Measurements from ENCODE around the gene RAB24.

GRCh38 chr5:177301503-177302165, 1.9 kb downstream of the RAB24 start:
- TF ChIP-seq, protein P1, sequence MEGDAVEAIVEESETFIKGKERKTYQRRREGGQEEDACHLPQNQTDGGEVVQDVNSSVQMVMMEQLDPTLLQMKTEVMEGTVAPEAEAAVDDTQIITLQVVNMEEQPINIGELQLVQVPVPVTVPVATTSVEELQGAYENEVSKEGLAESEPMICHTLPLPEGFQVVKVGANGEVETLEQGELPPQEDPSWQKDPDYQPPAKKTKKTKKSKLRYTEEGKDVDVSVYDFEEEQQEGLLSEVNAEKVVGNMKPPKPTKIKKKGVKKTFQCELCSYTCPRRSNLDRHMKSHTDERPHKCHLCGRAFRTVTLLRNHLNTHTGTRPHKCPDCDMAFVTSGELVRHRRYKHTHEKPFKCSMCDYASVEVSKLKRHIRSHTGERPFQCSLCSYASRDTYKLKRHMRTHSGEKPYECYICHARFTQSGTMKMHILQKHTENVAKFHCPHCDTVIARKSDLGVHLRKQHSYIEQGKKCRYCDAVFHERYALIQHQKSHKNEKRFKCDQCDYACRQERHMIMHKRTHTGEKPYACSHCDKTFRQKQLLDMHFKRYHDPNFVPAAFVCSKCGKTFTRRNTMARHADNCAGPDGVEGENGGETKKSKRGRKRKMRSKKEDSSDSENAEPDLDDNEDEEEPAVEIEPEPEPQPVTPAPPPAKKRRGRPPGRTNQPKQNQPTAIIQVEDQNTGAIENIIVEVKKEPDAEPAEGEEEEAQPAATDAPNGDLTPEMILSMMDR (conservative IDR thresholded peaks at IDR 0.05; ENCODE audit: low read depth in 2 of 2), result no peak
- TF ChIP-seq, protein P2, sequence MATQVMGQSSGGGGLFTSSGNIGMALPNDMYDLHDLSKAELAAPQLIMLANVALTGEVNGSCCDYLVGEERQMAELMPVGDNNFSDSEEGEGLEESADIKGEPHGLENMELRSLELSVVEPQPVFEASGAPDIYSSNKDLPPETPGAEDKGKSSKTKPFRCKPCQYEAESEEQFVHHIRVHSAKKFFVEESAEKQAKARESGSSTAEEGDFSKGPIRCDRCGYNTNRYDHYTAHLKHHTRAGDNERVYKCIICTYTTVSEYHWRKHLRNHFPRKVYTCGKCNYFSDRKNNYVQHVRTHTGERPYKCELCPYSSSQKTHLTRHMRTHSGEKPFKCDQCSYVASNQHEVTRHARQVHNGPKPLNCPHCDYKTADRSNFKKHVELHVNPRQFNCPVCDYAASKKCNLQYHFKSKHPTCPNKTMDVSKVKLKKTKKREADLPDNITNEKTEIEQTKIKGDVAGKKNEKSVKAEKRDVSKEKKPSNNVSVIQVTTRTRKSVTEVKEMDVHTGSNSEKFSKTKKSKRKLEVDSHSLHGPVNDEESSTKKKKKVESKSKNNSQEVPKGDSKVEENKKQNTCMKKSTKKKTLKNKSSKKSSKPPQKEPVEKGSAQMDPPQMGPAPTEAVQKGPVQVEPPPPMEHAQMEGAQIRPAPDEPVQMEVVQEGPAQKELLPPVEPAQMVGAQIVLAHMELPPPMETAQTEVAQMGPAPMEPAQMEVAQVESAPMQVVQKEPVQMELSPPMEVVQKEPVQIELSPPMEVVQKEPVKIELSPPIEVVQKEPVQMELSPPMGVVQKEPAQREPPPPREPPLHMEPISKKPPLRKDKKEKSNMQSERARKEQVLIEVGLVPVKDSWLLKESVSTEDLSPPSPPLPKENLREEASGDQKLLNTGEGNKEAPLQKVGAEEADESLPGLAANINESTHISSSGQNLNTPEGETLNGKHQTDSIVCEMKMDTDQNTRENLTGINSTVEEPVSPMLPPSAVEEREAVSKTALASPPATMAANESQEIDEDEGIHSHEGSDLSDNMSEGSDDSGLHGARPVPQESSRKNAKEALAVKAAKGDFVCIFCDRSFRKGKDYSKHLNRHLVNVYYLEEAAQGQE (IDR thresholded peaks at IDR 0.05; ENCODE audit: unreplicated experiment), result no peak
- TF ChIP-seq EZH2 (IDR thresholded peaks at IDR 0.05; ENCODE audit: low read depth, unreplicated experiment), result no peak
- no peak for TF ChIP-seq CREB1 (CRISPR knock-in tag; IDR thresholded peaks at IDR 0.05; ENCODE audit: low read depth)
- no peak for TF ChIP-seq ZNF331 (CRISPR knock-in tag; IDR thresholded peaks at IDR 0.05; ENCODE audit: low read depth)
- no peak for TF ChIP-seq EZH2phosphoT487 (IDR thresholded peaks at IDR 0.05; ENCODE audit: unreplicated experiment)
- TF ChIP-seq POLR2AphosphoS5 (IDR thresholded peaks at IDR 0.05; ENCODE audit: low read depth), result peak; percentile 56
- no peak for TF ChIP-seq ZNF462 (CRISPR knock-in tag; IDR thresholded peaks at IDR 0.05)
- TF ChIP-seq JUNB (IDR thresholded peaks at IDR 0.05; ENCODE audit: unreplicated experiment), result no peak
- no peak for TF ChIP-seq NANOG (IDR thresholded peaks at IDR 0.05; ENCODE audit: borderline replicate concordance)
- TF ChIP-seq, protein P3, sequence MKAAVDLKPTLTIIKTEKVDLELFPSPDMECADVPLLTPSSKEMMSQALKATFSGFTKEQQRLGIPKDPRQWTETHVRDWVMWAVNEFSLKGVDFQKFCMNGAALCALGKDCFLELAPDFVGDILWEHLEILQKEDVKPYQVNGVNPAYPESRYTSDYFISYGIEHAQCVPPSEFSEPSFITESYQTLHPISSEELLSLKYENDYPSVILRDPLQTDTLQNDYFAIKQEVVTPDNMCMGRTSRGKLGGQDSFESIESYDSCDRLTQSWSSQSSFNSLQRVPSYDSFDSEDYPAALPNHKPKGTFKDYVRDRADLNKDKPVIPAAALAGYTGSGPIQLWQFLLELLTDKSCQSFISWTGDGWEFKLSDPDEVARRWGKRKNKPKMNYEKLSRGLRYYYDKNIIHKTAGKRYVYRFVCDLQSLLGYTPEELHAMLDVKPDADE (IDR thresholded peaks at IDR 0.05), result no peak
- TF ChIP-seq STAT1 (IDR thresholded peaks at IDR 0.05; ENCODE audit: unreplicated experiment), result no peak

Data from GM23338 (cell line).